Measurements from ENCODE around the gene CENPF. TPM values are rescaled to one million over a fixed set of nuclear protein-coding genes. Genes with fewer than 3 reads are reported as not detected.

CENPF gene
- total and polyA plus RNA-seq, 11 donors, result 0.04 to 8.8 (median 0.70) TPM

GRCh38 chr1:214658175-214658574, 55.2 kb downstream of the CENPF start:
- TF ChIP-seq CTCF (IDR thresholded peaks at IDR 0.05) (no peak), POLR2A (IDR thresholded peaks at IDR 0.05) (no peak)
- intact Hi-C loops (cut with DNase I), result loop anchor here in 3 of 10 donors (5.0 to 10.0 kb wide), 2 partner anchors 867 to 869 kb away; no protein-coding TSS in a partner anchor
- H3K9me3 ChIP-seq, result no peaks in the 10 kb centered on the region
- peaks cover 0 to 22% (median 0%) of the 10 kb centered on the region in 9 donors for H3K36me3 ChIP-seq
- DNase-seq, result no peak
- WGBS, 4 donors, result 35 to 52% (median 42%) methylated on average over 1 of the region's 1 CpG
- H3K4me3 ChIP-seq, result no peak overlapping the region
- H3K27me3 ChIP-seq, result no peaks in the 10 kb centered on the region
- no peak for ATAC-seq
- H3K27ac ChIP-seq, result no peak overlapping the region
- no peaks in the 10 kb centered on the region for H3K4me1 ChIP-seq

- TF ChIP-seq POLR2A (IDR thresholded peaks at IDR 0.05) (no peak), CTCF (IDR thresholded peaks at IDR 0.05) (peak in 3 of 12 donors; percentile 10 to 14 (median 10))
- H3K4me3 ChIP-seq, result no peak overlapping the region
Measured at GRCh38 chr1:214658785-214659184, 55.8 kb downstream of the CENPF start.

GRCh38 chr1:214660190-214660589, 57.2 kb downstream of the CENPF start:
- Histone ChIP-seq H3K4me3 (no peak overlapping the region), H3K27ac (no peak overlapping the region), H3K9me3 (no peaks in the 10 kb centered on the region), H3K4me1 (no peaks in the 10 kb centered on the region), H3K27me3 (no peaks in the 10 kb centered on the region), H3K36me3 (peaks cover 0 to 13% (median 0%) of the 10 kb centered on the region in 9 donors)
- DNase-seq, result no peak
- intact Hi-C loops (cut with DNase I), result loop anchor here in 4 of 10 donors (2.0 to 10.0 kb wide), 2 partner anchors 865 kb away; no protein-coding TSS in a partner anchor
- WGBS, 4 donors, result 70 to 99% (median 91%) methylated on average over 2 of the region's 2 CpGs
- no peak for ATAC-seq
- TF ChIP-seq POLR2A (IDR thresholded peaks at IDR 0.05) (no peak), CTCF (IDR thresholded peaks at IDR 0.05) (no peak)

More at GRCh38 chr1:214658785-214659184, 55.8 kb downstream of the CENPF start:
- WGBS, 4 donors, result 69 to 88% (median 77%) methylated on average over 7 to 9 of the region's 9 CpGs
- Histone ChIP-seq H3K27me3 (no peaks in the 10 kb centered on the region), H3K36me3 (peaks cover 0 to 20% (median 0%) of the 10 kb centered on the region in 9 donors), H3K9me3 (no peaks in the 10 kb centered on the region), H3K27ac (no peak overlapping the region), H3K4me1 (no peaks in the 10 kb centered on the region)
- intact Hi-C loops (cut with DNase I), result loop anchor here in 3 of 10 donors (5.0 to 10.0 kb wide), 2 partner anchors 866 to 869 kb away; no protein-coding TSS in a partner anchor
- DNase-seq (no peak), ATAC-seq (peak in 1 of 4 donors; percentile 18)

GRCh38 chr1:214660900-214661299, 57.9 kb downstream of the CENPF start:
- TF ChIP-seq POLR2A (IDR thresholded peaks at IDR 0.05) (no peak), CTCF (IDR thresholded peaks at IDR 0.05) (peak in 10 of 12 donors; percentile 14 to 47 (median 34))
- ATAC-seq, result no peak
- intact Hi-C loops (cut with DNase I), result loop anchor here in 4 of 10 donors (2.0 to 10.0 kb wide), 2 partner anchors 864 kb away; no protein-coding TSS in a partner anchor
- Histone ChIP-seq H3K4me3 (no peak overlapping the region), H3K9me3 (no peaks in the 10 kb centered on the region), H3K27ac (no peak overlapping the region), H3K4me1 (no peaks in the 10 kb centered on the region), H3K27me3 (no peaks in the 10 kb centered on the region), H3K36me3 (peaks cover 0 to 6% (median 0%) of the 10 kb centered on the region in 9 donors)
- peak in 1 of 5 donors; percentile 29 for DNase-seq
- 70 to 88% (median 75%) methylated on average over 4 of the region's 4 CpGs for WGBS, 4 donors

All from heart left ventricle (tissue), 16 donors.